IMR-90 (cell line): ENCODE measurements around the gene TAS2R50. TPM values are rescaled to one million over a fixed set of nuclear protein-coding genes. Genes with fewer than 3 reads are reported as not detected.

Source experiments
- ATAC-seq: fragments of 200-7000 bp; cut with Tn5 transposase; 2 replicates; pipeline ENCODE4 v1.9.1; 2020; ENCODE audit warnings: low read depth, mild to moderate bottlenecking, moderate library complexity
- BruUV-seq: library from RNA; stranded (reverse); fragments of 400-500 nt; replicated peaks from 2 replicates; lab custom pipeline; 2021; lab: Mats Ljungman, UMichigan
- CTCF ChIA-PET: fragments of 300-600 bp; formaldehyde crosslinking; extraction: SDS; loops from one replicate; lab custom pipeline; 2021; ENCODE audit warnings: antibody characterized with exemption; lab: Yijun Ruan, JAX
- POLR2A ChIA-PET: fragments of 300-600 bp; sonication (Branson Sonifier 250); formaldehyde crosslinking; loops from one replicate; lab custom pipeline; 2022; ENCODE audit warnings: antibody characterized with exemption; ENCODE audit not compliant: unreplicated experiment; lab: Charles Lee
- DNase-seq: peaks from one replicate; pipeline ENCODE4 v3.0.0; 2013
- H2AFZ ChIP-seq: replicated peaks from 2 replicates; pipeline ENCODE3; 2013; ENCODE audit warnings: low read length, mild to moderate bottlenecking; ENCODE audit not compliant: poor library complexity
- H2AK5ac ChIP-seq: 2 replicates; pipeline ENCODE4 v1.6.1; 2013; ENCODE audit warnings: low read depth, low read length, inconsistent platforms
- H2AK9ac ChIP-seq: replicated peaks from 2 replicates; pipeline ENCODE3; 2013; ENCODE audit warnings: mild to moderate bottlenecking, low read depth, low read length, moderate library complexity; ENCODE audit not compliant: poor library complexity
- H2BK120ac ChIP-seq: 2 replicates; pipeline ENCODE4 v1.6.1; 2013; ENCODE audit warnings: low read depth, low read length, inconsistent platforms
- H2BK15ac ChIP-seq: 3 replicates; pipeline ENCODE4 v1.6.1; 2013; ENCODE audit warnings: low read depth, low read length, inconsistent platforms
- H2BK20ac ChIP-seq: 2 replicates; pipeline ENCODE4 v1.6.1; 2013; ENCODE audit warnings: low read depth, mild to moderate bottlenecking, inconsistent platforms, low read length, moderate library complexity
- H2BK5ac ChIP-seq: 2 replicates; pipeline ENCODE4 v1.6.1; 2013; ENCODE audit warnings: mild to moderate bottlenecking, low read depth, low read length, inconsistent platforms; ENCODE audit not compliant: poor library complexity, severe bottlenecking
- H3K14ac ChIP-seq: replicated peaks from 2 replicates; pipeline ENCODE4 v1.6.1; 2013; ENCODE audit warnings: low read depth, low read length, inconsistent platforms
- H3K18ac ChIP-seq: 2 replicates; pipeline ENCODE4 v1.6.1; 2013; ENCODE audit warnings: low read depth, low read length, control low read depth
- H3K23ac ChIP-seq: 2 replicates; pipeline ENCODE4 v1.6.1; 2013; ENCODE audit warnings: low read depth, low read length, inconsistent platforms
- H3K27ac ChIP-seq: 2 replicates; pipeline ENCODE4 v1.5.1; 2013; ENCODE audit warnings: mild to moderate bottlenecking, control low read depth, low read length; ENCODE audit not compliant: insufficient read depth
- H3K27me3 ChIP-seq: 2 replicates; pipeline ENCODE4 v1.6.1; 2013; ENCODE audit warnings: low read length; ENCODE audit not compliant: control insufficient read depth, insufficient read depth
- H3K36me3 ChIP-seq: 2 replicates; pipeline ENCODE4 v1.6.1; 2013; ENCODE audit warnings: low read length, mixed read lengths; ENCODE audit not compliant: control insufficient read depth, insufficient read depth
- H3K4ac ChIP-seq: 2 replicates; pipeline ENCODE4 v1.6.1; 2013; ENCODE audit warnings: low read depth, low read length, inconsistent platforms
- H3K4me1 ChIP-seq: 2 replicates; pipeline ENCODE4 v1.6.1; 2013; ENCODE audit warnings: low read length, mixed read lengths; ENCODE audit not compliant: control insufficient read depth, insufficient read depth
- H3K4me2 ChIP-seq: 2 replicates; pipeline ENCODE4 v1.6.1; 2013; ENCODE audit warnings: low read depth, mild to moderate bottlenecking, control low read depth, low read length, moderate library complexity
- H3K4me3 ChIP-seq: 2 replicates; pipeline ENCODE4 v1.5.1; 2013; ENCODE audit warnings: low read depth, mild to moderate bottlenecking, control low read depth, low read length, moderate library complexity; ENCODE audit not compliant: insufficient read depth
- H3K56ac ChIP-seq: 2 replicates; pipeline ENCODE4 v1.6.1; 2013; ENCODE audit warnings: low read length, inconsistent platforms; ENCODE audit not compliant: insufficient read depth; ENCODE audit errors: extremely low read depth
- H3K79me1 ChIP-seq, 2 experiments: 2 replicates each; pipeline ENCODE4 v1.6.1; 2013; ENCODE audit warnings: low read length in 2 of 2, inconsistent platforms in 1 of 2, low read depth in 1 of 2
- H3K9ac ChIP-seq: 2 replicates; pipeline ENCODE4 v1.6.1; 2013; ENCODE audit warnings: low read depth, low read length, control low read depth
- H3K9me1 ChIP-seq: 2 replicates; pipeline ENCODE4 v1.6.1; 2013; ENCODE audit warnings: low read length, inconsistent platforms; ENCODE audit not compliant: insufficient read depth
- H3K9me3 ChIP-seq: 2 replicates; pipeline ENCODE4 v1.6.1; 2013; ENCODE audit warnings: low read length; ENCODE audit not compliant: control insufficient read depth, insufficient read depth
- H4K20me1 ChIP-seq: 2 replicates; pipeline ENCODE4 v1.6.1; 2013; ENCODE audit warnings: low read length, inconsistent platforms; ENCODE audit not compliant: insufficient read depth
- H4K5ac ChIP-seq: 2 replicates; pipeline ENCODE4 v1.6.1; 2013; ENCODE audit warnings: mild to moderate bottlenecking, low read depth, low read length, control low read depth
- H4K8ac ChIP-seq, 2 experiments: 2 replicates each; pipeline ENCODE4 v1.6.1; 2013; ENCODE audit warnings: low read depth in 2 of 2, low read length in 2 of 2, control low read depth in 1 of 2, inconsistent platforms in 1 of 2
- H4K91ac ChIP-seq: 2 replicates; pipeline ENCODE4 v1.6.1; 2013; ENCODE audit warnings: low read depth, low read length, inconsistent platforms; ENCODE audit not compliant: insufficient read depth
- CEBPB ChIP-seq: IDR thresholded peaks from 2 replicates; pipeline ENCODE4 v1.6.1; 2012; ENCODE audit warnings: low read depth, low read length, improper control_type of control experiment
- CHD1 ChIP-seq: IDR thresholded peaks from 2 replicates; pipeline ENCODE4 v1.6.1; 2012; ENCODE audit warnings: low read depth, low read length, improper control_type of control experiment
- CTCF ChIP-seq: conservative IDR thresholded peaks from 2 replicates; pipeline ENCODE4 v1.5.1; 2012; ENCODE audit warnings: mild to moderate bottlenecking, low read depth, low read length, improper control_type of control experiment
- MAFK ChIP-seq: IDR thresholded peaks from 2 replicates; pipeline ENCODE4 v1.6.1; 2012; ENCODE audit warnings: low read depth, low read length, improper control_type of control experiment
- NFE2L2 ChIP-seq: fragments of 150-350 bp; IDR thresholded peaks from 2 replicates; pipeline ENCODE4 v1.6.1; 2016; ENCODE audit warnings: low read depth, mild to moderate bottlenecking, low read length
- RFX5 ChIP-seq: IDR thresholded peaks from 2 replicates; pipeline ENCODE4 v1.8.0; 2012; ENCODE audit warnings: low read depth, mild to moderate bottlenecking, low read length, moderate library complexity
- SMC3 ChIP-seq: fragments of 150-350 bp; IDR thresholded peaks from 2 replicates; pipeline ENCODE4 v1.6.1; 2016; ENCODE audit warnings: low read depth, mild to moderate bottlenecking, antibody characterized with exemption, low read length, moderate library complexity
- dilution Hi-C: fragments of 300-500 bp; cut with HindIII; formaldehyde crosslinking; loops from one replicate; pipeline ENCODE4 v1.14.3; 2018; ENCODE audit warnings: low sequenced_read_pairs; ENCODE audit not compliant: unreplicated experiment
- in situ Hi-C: fragments of 300-500 bp; cut with MboI; formaldehyde crosslinking; loops from 3 replicates; pipeline ENCODE4 v1.14.3; 2019; ENCODE audit warnings: low sequenced_read_pairs, inconsistent platforms, mixed read lengths
- intact Hi-C: fragments of 100-400 bp; cut with micrococcal nuclease; formaldehyde crosslinking; loops from 2 replicates; pipeline ENCODE4 v1.10.0; 2022
- polyA plus RNA-seq, 3 experiments: library from polyadenylated mRNA; depleted of rRNA; stranded (reverse); fragments of >200 nt; gene quantifications; 2 replicates each; pipeline ENCODE4 v1.2.3, GENCODE V29; 2012; ENCODE audit warnings: low replicate concordance in 1 of 3
- total RNA-seq: library from RNA; depleted of rRNA; stranded (reverse); fragments of >200 nt; gene quantifications from 2 replicates; pipeline ENCODE4 v1.2.3, GENCODE V29; 2012
- TF ChIP-seq, protein P1 (sequence below): fragments of 150-350 bp; IDR thresholded peaks from 2 replicates; pipeline ENCODE4 v1.6.1; 2016; ENCODE audit warnings: low read depth, mild to moderate bottlenecking, low read length, moderate library complexity, borderline replicate concordance

TAS2R50 gene
- total and polyA plus RNA-seq, 2 of the 4 experiments (the other 2 are of a cell fraction) = 2.3 TPM; not detected in 1

- DNase-seq = peak; percentile 64
- Histone ChIP-seq H2AFZ (no peak overlapping the region), H3K36me3 (no peaks in the 10 kb centered on the region), H2BK20ac (no peak overlapping the region), H3K18ac (no peak overlapping the region), H3K9ac (no peak overlapping the region), H4K5ac (no peak overlapping the region), H3K9me3 (no peaks in the 10 kb centered on the region), H3K4me3 (no peak overlapping the region), H2BK15ac (no peak overlapping the region), H3K27me3 (no peaks in the 10 kb centered on the region), H3K4me1 (no peaks in the 10 kb centered on the region; the same call in 1 of the 2 replicates), H4K8ac (no peak overlapping the region), H2BK5ac (no peak overlapping the region), H4K20me1 (no peaks in the 10 kb centered on the region), H2BK120ac (no peak overlapping the region), H3K27ac (no peak overlapping the region), H3K9me1 (no peaks in the 10 kb centered on the region; the same call in 1 of the 2 replicates), H3K14ac (no peak overlapping the region), H4K91ac (no peak overlapping the region), H3K56ac (no peak overlapping the region), H3K79me1 (peaks cover 3 to 8% of the 10 kb centered on the region in 2 experiments; a peak in 2 of 4 replicates), H3K4me2 (no peak overlapping the region), H3K4ac (no peak overlapping the region), H2AK5ac (no peak overlapping the region), H2AK9ac (no peak overlapping the region), H3K23ac (no peak overlapping the region)
- POLR2A ChIA-PET = no interaction called here
- dilution Hi-C loops = no loop called here
- CTCF ChIA-PET = no interaction called here
- intact Hi-C loops = loop anchor here (2.0 kb wide), 1 partner anchor 55 kb away; no protein-coding TSS in a partner anchor
- TF ChIP-seq, protein P1, sequence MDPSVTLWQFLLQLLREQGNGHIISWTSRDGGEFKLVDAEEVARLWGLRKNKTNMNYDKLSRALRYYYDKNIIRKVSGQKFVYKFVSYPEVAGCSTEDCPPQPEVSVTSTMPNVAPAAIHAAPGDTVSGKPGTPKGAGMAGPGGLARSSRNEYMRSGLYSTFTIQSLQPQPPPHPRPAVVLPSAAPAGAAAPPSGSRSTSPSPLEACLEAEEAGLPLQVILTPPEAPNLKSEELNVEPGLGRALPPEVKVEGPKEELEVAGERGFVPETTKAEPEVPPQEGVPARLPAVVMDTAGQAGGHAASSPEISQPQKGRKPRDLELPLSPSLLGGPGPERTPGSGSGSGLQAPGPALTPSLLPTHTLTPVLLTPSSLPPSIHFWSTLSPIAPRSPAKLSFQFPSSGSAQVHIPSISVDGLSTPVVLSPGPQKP = no peak
- TF ChIP-seq NFE2L2 (no peak), RFX5 (no peak), CHD1 (no peak), MAFK (no peak), SMC3 (no peak), CEBPB (no peak), CTCF (no peak)
- peak; percentile 59 for ATAC-seq
- in situ Hi-C loops = no loop called here
- BruUV-seq = no TSS peak
Observed at GRCh38 chr12:11014234-11014633, 27.5 kb upstream of the TAS2R50 start.
